RWPE1 (cell line): ENCODE results near the gene SPX.
A peak's percentile ranks its signal among the peaks of the same experiment; 100 is the strongest.

Source experiments
- CTCF ChIA-PET: fragments of 350-600 bp; sonication (Branson Sonifier 250); formaldehyde crosslinking; extraction: SDS; loops from one replicate; lab custom pipeline; 2021; lab: Yijun Ruan, JAX
- POLR2A ChIA-PET: fragments of 400-600 bp; formaldehyde crosslinking; extraction: SDS; loops from one replicate; lab custom pipeline; 2020; ENCODE audit warnings: antibody characterized with exemption; ENCODE audit not compliant: low non-redundant PET; lab: Yijun Ruan, JAX
- DNase-seq: peaks from one replicate; pipeline ENCODE4 v3.0.0; 2012; ENCODE audit warnings: low spot score
- H3K27ac ChIP-seq: fragments of 450-650 bp; 2 replicates; pipeline ENCODE4 v1.5.1; 2017
- TF ChIP-seq, protein P1 (sequence below): fragments of 450-650 bp; conservative IDR thresholded peaks from 2 replicates; pipeline ENCODE4 v1.5.1; 2017; ENCODE audit warnings: low read depth, mild to moderate bottlenecking

The SPX gene

DNA sequence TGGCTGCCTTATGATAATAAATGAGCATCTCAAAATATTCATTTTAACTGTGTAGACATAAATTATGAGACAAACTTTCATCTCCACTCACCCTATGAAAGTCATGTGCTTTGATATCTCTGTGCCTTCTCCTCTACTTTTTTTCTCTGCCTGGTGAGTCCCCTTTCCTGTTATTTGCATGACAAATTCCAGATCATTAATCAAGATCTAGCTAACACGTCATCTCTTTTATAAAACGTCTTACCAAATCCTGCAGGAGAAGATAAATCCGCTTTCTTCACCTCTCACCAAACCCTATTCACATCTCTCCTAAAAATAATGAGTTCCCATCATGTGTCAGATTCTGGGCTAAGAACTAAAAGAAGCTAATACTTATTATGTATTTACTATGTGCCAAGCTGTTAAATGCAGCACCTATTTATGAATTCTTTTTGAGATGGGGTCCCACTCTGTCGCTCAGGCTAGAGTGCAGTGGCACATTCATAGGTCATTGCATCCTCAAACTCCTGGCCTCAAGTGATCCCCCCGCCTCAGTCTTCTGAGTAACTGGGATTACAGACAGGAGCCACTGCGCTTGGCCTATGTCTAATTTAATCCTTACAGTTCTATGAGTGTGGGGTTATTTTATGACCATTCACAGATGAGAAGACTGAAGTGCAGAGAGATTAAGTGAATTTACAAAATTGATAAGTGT, 26.7 kb downstream of the SPX start:
- DNase-seq = no peak
- no peak overlapping the region for H3K27ac ChIP-seq
- ChIA-PET CTCF (interaction anchor here (0.6 to 1.2 kb wide), 3 partner anchors 13 to 56 kb away, joined by 3 to 4 read pairs (median 3); no protein-coding TSS in a partner anchor), POLR2A (no interaction called here)
- TF ChIP-seq, protein P1, sequence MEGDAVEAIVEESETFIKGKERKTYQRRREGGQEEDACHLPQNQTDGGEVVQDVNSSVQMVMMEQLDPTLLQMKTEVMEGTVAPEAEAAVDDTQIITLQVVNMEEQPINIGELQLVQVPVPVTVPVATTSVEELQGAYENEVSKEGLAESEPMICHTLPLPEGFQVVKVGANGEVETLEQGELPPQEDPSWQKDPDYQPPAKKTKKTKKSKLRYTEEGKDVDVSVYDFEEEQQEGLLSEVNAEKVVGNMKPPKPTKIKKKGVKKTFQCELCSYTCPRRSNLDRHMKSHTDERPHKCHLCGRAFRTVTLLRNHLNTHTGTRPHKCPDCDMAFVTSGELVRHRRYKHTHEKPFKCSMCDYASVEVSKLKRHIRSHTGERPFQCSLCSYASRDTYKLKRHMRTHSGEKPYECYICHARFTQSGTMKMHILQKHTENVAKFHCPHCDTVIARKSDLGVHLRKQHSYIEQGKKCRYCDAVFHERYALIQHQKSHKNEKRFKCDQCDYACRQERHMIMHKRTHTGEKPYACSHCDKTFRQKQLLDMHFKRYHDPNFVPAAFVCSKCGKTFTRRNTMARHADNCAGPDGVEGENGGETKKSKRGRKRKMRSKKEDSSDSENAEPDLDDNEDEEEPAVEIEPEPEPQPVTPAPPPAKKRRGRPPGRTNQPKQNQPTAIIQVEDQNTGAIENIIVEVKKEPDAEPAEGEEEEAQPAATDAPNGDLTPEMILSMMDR = no peak

DNA sequence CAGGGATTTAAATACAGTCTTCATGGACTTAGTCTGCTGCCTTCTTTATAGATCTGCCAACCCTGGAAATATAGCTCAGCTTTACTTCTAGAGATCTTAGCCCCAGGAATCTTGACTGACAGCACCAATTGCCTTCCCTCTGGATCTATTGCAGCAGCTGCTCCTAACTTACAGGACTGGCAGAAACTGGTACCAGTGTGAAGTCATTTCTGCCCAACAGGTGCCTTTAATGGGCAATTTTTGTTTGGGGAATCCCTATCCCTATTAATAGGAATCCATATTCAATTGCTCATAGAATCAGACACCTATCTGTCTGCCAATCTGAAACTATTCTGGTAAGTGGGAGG, 27.2 kb downstream of the SPX start:
- TF ChIP-seq, protein P1 = no peak
- H3K27ac ChIP-seq = no peak overlapping the region
- no peak for DNase-seq
- ChIA-PET POLR2A (no interaction called here), CTCF (interaction anchor here (0.6 to 0.7 kb wide), 2 partner anchors 51 to 55 kb away, joined by 3 to 4 read pairs; no protein-coding TSS in a partner anchor)

DNA sequence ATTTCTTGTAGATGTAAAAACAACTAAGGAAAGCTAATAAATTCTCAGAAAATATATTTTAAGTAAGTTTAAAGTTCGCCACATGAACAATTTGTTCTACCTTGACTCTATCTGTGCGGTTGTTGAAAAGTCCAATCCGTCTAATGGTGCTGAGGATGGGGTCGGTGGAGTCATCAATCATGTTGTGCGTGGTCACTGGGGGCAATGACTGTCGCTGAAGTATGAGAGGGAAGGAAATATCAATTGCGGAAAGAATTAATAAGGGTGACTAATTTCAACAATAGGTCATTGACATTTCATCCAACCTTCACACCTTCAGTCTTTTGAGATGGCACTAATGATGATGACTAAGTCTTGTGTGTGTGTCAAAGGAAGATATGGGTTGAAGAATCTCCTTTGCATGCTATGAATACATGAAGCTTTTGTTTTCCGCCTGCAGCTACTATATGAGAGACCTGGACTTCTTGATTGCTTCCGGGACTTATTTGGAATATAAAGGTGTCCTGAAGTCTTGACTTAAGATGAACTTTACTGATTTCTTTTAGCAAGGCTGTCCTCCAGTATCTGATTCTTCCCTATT, 32.1 kb downstream of the SPX start:
- no peak overlapping the region for H3K27ac ChIP-seq
- TF ChIP-seq, protein P1 = no peak
- ChIA-PET POLR2A (no interaction called here), CTCF (no interaction called here)
- DNase-seq = no peak

DNA sequence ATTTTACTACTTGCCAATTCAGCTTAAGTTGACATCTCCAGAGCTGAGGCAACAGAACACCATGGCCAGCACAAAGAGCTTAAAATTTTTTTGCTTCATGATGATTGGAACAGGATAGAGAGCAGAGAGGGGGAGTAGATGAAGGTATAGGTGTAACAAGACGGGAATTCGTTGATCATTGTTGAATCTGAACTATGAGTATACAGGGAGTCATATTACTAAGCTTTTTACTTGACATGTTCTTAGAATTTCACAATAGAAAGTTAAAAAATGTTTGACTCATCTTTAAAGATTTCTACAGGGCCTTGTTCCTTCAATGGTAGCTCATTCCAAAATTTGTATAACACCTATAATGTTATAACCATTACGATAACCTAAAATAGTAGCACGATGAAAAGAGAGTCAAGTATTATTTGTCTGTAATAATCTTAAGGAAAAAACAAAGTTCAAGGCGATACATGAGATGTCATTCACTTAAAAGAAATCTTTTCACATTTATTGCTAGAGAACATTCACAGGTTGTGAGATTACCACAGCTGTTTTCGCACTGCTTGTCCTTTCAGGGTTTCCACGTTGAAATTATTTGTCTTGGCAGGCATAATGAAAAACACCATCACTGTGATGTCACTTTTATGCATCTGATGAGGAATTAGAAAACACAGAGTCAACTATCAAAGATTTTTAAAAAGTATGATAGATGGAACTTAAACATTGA, 33.9 kb downstream of the SPX start:
- H3K27ac ChIP-seq = no peak overlapping the region
- TF ChIP-seq, protein P1 = no peak
- DNase-seq = peak; percentile 57
- CTCF ChIA-PET = interaction anchor here (0.6 kb wide), 1 partner anchor 386 kb away, joined by 3 read pairs; no protein-coding TSS in a partner anchor
- POLR2A ChIA-PET = no interaction called here

DNA sequence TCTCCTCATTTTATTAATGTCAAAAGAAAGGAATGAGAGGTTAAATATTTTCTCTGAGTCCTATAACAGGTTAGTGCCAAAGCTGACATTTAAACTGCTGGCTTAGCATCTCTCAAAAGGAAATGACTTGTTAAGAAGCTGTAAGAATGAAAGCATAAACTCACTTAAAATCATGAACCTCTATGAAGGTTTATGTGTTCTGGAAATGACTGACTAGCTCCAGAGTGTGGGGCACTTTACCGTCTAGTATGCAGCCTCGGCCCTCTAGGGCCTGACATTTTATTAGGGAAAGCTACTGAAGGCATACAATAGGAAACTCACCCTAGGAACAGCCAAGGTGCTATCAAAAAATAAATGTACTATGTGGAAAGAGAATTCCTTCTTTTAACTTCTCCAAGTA, 35.1 kb downstream of the SPX start:
- no peak for DNase-seq
- ChIA-PET POLR2A (no interaction called here), CTCF (interaction anchor here (0.5 kb wide), 1 partner anchor 150 kb away, joined by 5 read pairs; no protein-coding TSS in a partner anchor)
- TF ChIP-seq, protein P1 = no peak
- no peak overlapping the region for H3K27ac ChIP-seq

DNA sequence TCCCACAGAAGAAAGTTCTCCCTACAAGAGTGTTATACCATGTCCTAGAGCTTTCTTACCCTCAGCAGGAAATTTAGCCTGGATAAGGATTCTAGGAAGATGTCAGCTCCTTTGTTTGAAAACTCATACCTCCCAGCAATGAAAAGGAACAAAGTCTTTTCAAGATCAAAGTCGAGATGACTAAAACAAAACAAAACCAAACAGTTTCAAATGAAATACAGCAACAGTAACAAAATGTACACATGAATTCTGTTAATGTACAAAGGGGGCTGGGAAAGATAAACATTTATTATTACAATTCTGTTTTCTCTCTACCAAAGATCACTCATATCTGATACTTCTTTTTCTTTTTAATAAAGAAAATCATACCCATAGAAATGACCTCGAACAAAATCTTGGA, 36.8 kb downstream of the SPX start:
- ChIA-PET POLR2A (no interaction called here), CTCF (no interaction called here)
- TF ChIP-seq, protein P1 = no peak
- no peak for DNase-seq
- no peak overlapping the region for H3K27ac ChIP-seq
